HepG2 (cell line): ENCODE data around the gene PPP1R9B. TPM values are rescaled to one million over a fixed set of nuclear protein-coding genes. Genes with fewer than 3 reads are reported as not detected.

ENCODE experiments used
- BCLAF1 ChIP-seq: fragments of 450-650 bp; IDR thresholded peaks from 2 replicates; pipeline ENCODE4 v1.6.1; 2017; ENCODE audit warnings: mild to moderate bottlenecking
- CREM ChIP-seq, 2 experiments: sonication (generic) in 1 of 2; formaldehyde crosslinking in 1 of 2; IDR thresholded peaks; 2 replicates each; pipeline versions ENCODE4 v1.4.0 to v1.6.1; 2016 to 2020; ENCODE audit warnings: antibody characterized with exemption in 1 of 2, mild to moderate bottlenecking in 1 of 2, missing genetic modification reagents in 1 of 2
- MYC ChIP-seq: sonication (generic); formaldehyde crosslinking; IDR thresholded peaks from 2 replicates; pipeline ENCODE4 v1.9.0; 2021; ENCODE audit warnings: missing genetic modification reagents, borderline replicate concordance
- NFE2L1 ChIP-seq: sonication (generic); formaldehyde crosslinking; IDR thresholded peaks from 2 replicates; pipeline ENCODE4 v1.4.0; 2020; ENCODE audit warnings: missing genetic modification reagents, mild to moderate bottlenecking, borderline replicate concordance
- NFRKB ChIP-seq: fragments of 450-650 bp; IDR thresholded peaks from 2 replicates; pipeline ENCODE4 v1.6.1; 2017
- RBFOX2 ChIP-seq: fragments of 200-400 bp; formaldehyde crosslinking; IDR thresholded peaks from 2 replicates; pipeline ENCODE4 v1.6.1; 2017; ENCODE audit warnings: low read depth, mild to moderate bottlenecking, low read length
- RBM39 ChIP-seq: fragments of 200-400 bp; formaldehyde crosslinking; IDR thresholded peaks from one replicate; pipeline ENCODE4 v1.6.1; 2018; ENCODE audit warnings: antibody characterized with exemption, mild to moderate bottlenecking, low read depth, low read length; ENCODE audit not compliant: poor library complexity, severe bottlenecking
- RFX1 ChIP-seq: fragments of 450-650 bp; IDR thresholded peaks from 2 replicates; pipeline ENCODE4 v1.6.1; 2017
- SP4 ChIP-seq: sonication (generic); formaldehyde crosslinking; IDR thresholded peaks from 2 replicates; pipeline ENCODE4 v1.8.1; 2023; ENCODE audit warnings: mild to moderate bottlenecking, missing genetic modification reagents
- ZMYM4 ChIP-seq: sonication (generic); formaldehyde crosslinking; IDR thresholded peaks from 2 replicates; pipeline ENCODE4 v1.8.1; 2023; ENCODE audit warnings: mild to moderate bottlenecking, missing genetic modification reagents
- ZNF10 ChIP-seq: sonication (generic); formaldehyde crosslinking; IDR thresholded peaks from 2 replicates; pipeline ENCODE4 v1.4.0; 2020; ENCODE audit warnings: mild to moderate bottlenecking, low read depth, missing genetic modification reagents, borderline replicate concordance
- ZNF138 ChIP-seq: sonication (generic); formaldehyde crosslinking; IDR thresholded peaks from 2 replicates; pipeline ENCODE4 v1.5.0; 2020; ENCODE audit warnings: mild to moderate bottlenecking, low read depth, missing genetic modification reagents
- ZNF282 ChIP-seq: fragments of 450-650 bp; IDR thresholded peaks from 2 replicates; pipeline ENCODE4 v1.6.1; 2018; ENCODE audit not compliant: partially characterized antibody
- ZNF629 ChIP-seq: sonication (generic); formaldehyde crosslinking; conservative IDR thresholded peaks from 2 replicates; pipeline ENCODE4 v1.5.0; 2020; ENCODE audit warnings: missing genetic modification reagents
- polyA plus RNA-seq, 8 experiments: library from polyadenylated mRNA; depleted of rRNA in 3 of 8; stranded (reverse) in 7 of 8; unstranded in 1 of 8; fragments of >200 nt; fragmentation: Illumina TruSeq in 4 of 8; extraction: Trizol in 4 of 8; gene quantifications; 2 replicates each; pipeline versions ENCODE4 v1.2.1 to v1.2.3, GENCODE V29; 2011 to 2016; ENCODE audit warnings: low read depth in 4 of 8, missing spikeins in 1 of 8, mixed read lengths in 1 of 8; ENCODE audit not compliant: insufficient read depth in 1 of 8
- total RNA-seq, 5 experiments: library from RNA; depleted of rRNA; stranded (reverse); fragments of >200 nt; fragmentation: Illumina TruSeq; extraction: Trizol; gene quantifications; 2 replicates each; pipeline ENCODE4 v1.2.3, GENCODE V29; 2016; ENCODE audit warnings: low read depth in 1 of 5
- TF ChIP-seq, protein P1 (sequence below): sonication (generic); formaldehyde crosslinking; conservative IDR thresholded peaks from 2 replicates; pipeline ENCODE4 v1.8.1; 2023; ENCODE audit warnings: missing genetic modification reagents
- TF ChIP-seq, protein P2 (sequence below): sonication (generic); formaldehyde crosslinking; IDR thresholded peaks from 2 replicates; pipeline ENCODE4 v1.4.0; 2020; ENCODE audit warnings: mild to moderate bottlenecking, missing genetic modification reagents
- TF ChIP-seq, protein P3 (sequence below): fragments of 450-650 bp; IDR thresholded peaks from 2 replicates; pipeline ENCODE4 v1.6.1; 2016
- TF ChIP-seq, protein P4 (sequence below): IDR thresholded peaks from 2 replicates; pipeline ENCODE4 v1.6.1; 2016; ENCODE audit warnings: low read depth, control low read depth

Gene PPP1R9B
- total and polyA plus RNA-seq, 2 of the 13 experiments (the other 11 are each of a cell fraction or from before 2014, with no cell fraction given) = 9.4 to 15.8 TPM

GRCh38 chr17:50101346-50102163 is 48.9 kb downstream of the PPP1R9B start (continued):
- TF ChIP-seq, protein P1, sequence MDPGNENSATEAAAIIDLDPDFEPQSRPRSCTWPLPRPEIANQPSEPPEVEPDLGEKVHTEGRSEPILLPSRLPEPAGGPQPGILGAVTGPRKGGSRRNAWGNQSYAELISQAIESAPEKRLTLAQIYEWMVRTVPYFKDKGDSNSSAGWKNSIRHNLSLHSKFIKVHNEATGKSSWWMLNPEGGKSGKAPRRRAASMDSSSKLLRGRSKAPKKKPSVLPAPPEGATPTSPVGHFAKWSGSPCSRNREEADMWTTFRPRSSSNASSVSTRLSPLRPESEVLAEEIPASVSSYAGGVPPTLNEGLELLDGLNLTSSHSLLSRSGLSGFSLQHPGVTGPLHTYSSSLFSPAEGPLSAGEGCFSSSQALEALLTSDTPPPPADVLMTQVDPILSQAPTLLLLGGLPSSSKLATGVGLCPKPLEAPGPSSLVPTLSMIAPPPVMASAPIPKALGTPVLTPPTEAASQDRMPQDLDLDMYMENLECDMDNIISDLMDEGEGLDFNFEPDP (CRISPR knock-in tag) = no peak
- peak; percentile 61 for TF ChIP-seq MYC (CRISPR knock-in tag)
- TF ChIP-seq RBM39 = peak; percentile 24
- TF ChIP-seq ZNF138 = 0 out of 2 replicates have a peak, but pooled peaks have one; percentile 31
- TF ChIP-seq, protein P2, sequence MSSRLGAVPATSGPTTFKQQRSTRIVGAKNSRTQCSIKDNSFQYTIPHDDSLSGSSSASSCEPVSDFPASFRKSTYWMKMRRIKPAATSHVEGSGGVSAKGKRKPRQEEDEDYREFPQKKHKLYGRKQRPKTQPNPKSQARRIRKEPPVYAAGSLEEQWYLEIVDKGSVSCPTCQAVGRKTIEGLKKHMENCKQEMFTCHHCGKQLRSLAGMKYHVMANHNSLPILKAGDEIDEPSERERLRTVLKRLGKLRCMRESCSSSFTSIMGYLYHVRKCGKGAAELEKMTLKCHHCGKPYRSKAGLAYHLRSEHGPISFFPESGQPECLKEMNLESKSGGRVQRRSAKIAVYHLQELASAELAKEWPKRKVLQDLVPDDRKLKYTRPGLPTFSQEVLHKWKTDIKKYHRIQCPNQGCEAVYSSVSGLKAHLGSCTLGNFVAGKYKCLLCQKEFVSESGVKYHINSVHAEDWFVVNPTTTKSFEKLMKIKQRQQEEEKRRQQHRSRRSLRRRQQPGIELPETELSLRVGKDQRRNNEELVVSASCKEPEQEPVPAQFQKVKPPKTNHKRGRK (CRISPR knock-in tag) = no peak
- TF ChIP-seq SP4 = no peak
- no peak for TF ChIP-seq CREM (IDR thresholded peaks at IDR 0.05)
- TF ChIP-seq CREM (CRISPR knock-in tag; IDR thresholded peaks at IDR 0.05) = no peak
- TF ChIP-seq, protein P3, sequence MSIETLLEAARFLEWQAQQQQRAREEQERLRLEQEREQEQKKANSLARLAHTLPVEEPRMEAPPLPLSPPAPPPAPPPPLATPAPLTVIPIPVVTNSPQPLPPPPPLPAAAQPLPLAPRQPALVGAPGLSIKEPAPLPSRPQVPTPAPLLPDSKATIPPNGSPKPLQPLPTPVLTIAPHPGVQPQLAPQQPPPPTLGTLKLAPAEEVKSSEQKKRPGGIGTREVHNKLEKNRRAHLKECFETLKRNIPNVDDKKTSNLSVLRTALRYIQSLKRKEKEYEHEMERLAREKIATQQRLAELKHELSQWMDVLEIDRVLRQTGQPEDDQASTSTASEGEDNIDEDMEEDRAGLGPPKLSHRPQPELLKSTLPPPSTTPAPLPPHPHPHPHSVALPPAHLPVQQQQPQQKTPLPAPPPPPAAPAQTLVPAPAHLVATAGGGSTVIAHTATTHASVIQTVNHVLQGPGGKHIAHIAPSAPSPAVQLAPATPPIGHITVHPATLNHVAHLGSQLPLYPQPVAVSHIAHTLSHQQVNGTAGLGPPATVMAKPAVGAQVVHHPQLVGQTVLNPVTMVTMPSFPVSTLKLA = 0 out of 2 replicates have a peak, but pooled peaks have one; percentile 20
- no peak for TF ChIP-seq RBFOX2
- TF ChIP-seq NFE2L1 (CRISPR knock-in tag) = no peak
- no peak for TF ChIP-seq NFRKB
- TF ChIP-seq BCLAF1 = no peak
- TF ChIP-seq RFX1 = no peak
- no peak for TF ChIP-seq ZNF10 (CRISPR knock-in tag)
- TF ChIP-seq, protein P4, sequence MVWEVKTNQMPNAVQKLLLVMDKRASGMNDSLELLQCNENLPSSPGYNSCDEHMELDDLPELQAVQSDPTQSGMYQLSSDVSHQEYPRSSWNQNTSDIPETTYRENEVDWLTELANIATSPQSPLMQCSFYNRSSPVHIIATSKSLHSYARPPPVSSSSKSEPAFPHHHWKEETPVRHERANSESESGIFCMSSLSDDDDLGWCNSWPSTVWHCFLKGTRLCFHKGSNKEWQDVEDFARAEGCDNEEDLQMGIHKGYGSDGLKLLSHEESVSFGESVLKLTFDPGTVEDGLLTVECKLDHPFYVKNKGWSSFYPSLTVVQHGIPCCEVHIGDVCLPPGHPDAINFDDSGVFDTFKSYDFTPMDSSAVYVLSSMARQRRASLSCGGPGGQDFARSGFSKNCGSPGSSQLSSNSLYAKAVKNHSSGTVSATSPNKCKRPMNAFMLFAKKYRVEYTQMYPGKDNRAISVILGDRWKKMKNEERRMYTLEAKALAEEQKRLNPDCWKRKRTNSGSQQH (CRISPR knock-in tag) = no peak
- TF ChIP-seq ZNF282 = no peak
- TF ChIP-seq ZMYM4 (CRISPR knock-in tag) = 0 out of 2 replicates have a peak, but pooled peaks have one; percentile 24
- 0 out of 2 replicates have a peak, but pooled peaks have one; percentile 20 for TF ChIP-seq ZNF629 (CRISPR knock-in tag)
